A673 (cell line): ENCODE data around the gene MAGI3. TPM values are rescaled to one million over a fixed set of nuclear protein-coding genes. Genes with fewer than 3 reads are reported as not detected.

Source experiments
- BruUV-seq: library from RNA; stranded (reverse); fragments of 400-500 nt; replicated peaks from 2 replicates; lab custom pipeline; 2021; lab: Mats Ljungman, UMichigan
- CTCF ChIA-PET: fragments of 300-600 bp; sonication (Branson Sonifier 250); formaldehyde crosslinking; loops from one replicate; lab custom pipeline; 2022; ENCODE audit warnings: antibody characterized with exemption; lab: Charles Lee
- POLR2A ChIA-PET: fragments of 300-600 bp; sonication (Branson Sonifier 250); formaldehyde crosslinking; loops from one replicate; lab custom pipeline; 2022; ENCODE audit warnings: antibody characterized with exemption; ENCODE audit not compliant: low non-redundant PET; lab: Charles Lee
- DNase-seq: peaks from one replicate; pipeline ENCODE4 v3.0.0-alpha.2; 2015; ENCODE audit warnings: low spot score
- H3K27ac ChIP-seq: fragments of 200-600 bp; sonication (generic); 2 replicates; pipeline ENCODE4 v1.5.1; 2016; ENCODE audit warnings: mixed run types, low read depth, mild to moderate bottlenecking, mixed read lengths, antibody characterized with exemption, low read length; ENCODE audit not compliant: poor library complexity, severe bottlenecking
- H3K27me3 ChIP-seq: fragments of 200-600 bp; sonication (generic); replicated peaks from 2 replicates; pipeline ENCODE4 v1.6.1; 2017; ENCODE audit warnings: mixed run types, low read depth, mild to moderate bottlenecking, mixed read lengths, antibody characterized with exemption, low read length; ENCODE audit not compliant: insufficient read depth, poor library complexity
- H3K36me3 ChIP-seq: fragments of 200-600 bp; sonication (generic); 2 replicates; pipeline ENCODE4 v1.6.1; 2016; ENCODE audit warnings: mixed run types, mild to moderate bottlenecking, mixed read lengths, antibody characterized with exemption, low read length; ENCODE audit not compliant: insufficient read depth, poor library complexity, severe bottlenecking
- H3K4me1 ChIP-seq: fragments of 200-600 bp; sonication (generic); 2 replicates; pipeline ENCODE4 v1.6.1; 2017; ENCODE audit warnings: mixed run types, mild to moderate bottlenecking, mixed read lengths, antibody characterized with exemption, low read length; ENCODE audit not compliant: insufficient read depth, poor library complexity, severe bottlenecking
- H3K4me3 ChIP-seq: fragments of 200-600 bp; sonication (generic); 2 replicates; pipeline ENCODE4 v1.5.1; 2016; ENCODE audit warnings: low read depth, mixed run types, mild to moderate bottlenecking, mixed read lengths, low read length; ENCODE audit not compliant: poor library complexity, severe bottlenecking
- H3K9me3 ChIP-seq: fragments of 200-600 bp; sonication (generic); 2 replicates; pipeline ENCODE4 v1.6.1; 2016; ENCODE audit warnings: mixed run types, low read depth, mild to moderate bottlenecking, mixed read lengths, antibody characterized with exemption, low read length; ENCODE audit not compliant: poor library complexity, severe bottlenecking
- CTCF ChIP-seq: fragments of 300-800, 200-600 bp; sonication (generic); conservative IDR thresholded peaks from 2 replicates; pipeline ENCODE4 v1.5.1; 2017; ENCODE audit warnings: low read depth, mild to moderate bottlenecking, antibody characterized with exemption, low read length, moderate library complexity, mixed read lengths
- EZH2 ChIP-seq: fragments of 200-600 bp; sonication (generic); IDR thresholded peaks from 2 replicates; pipeline ENCODE4 v1.6.1; 2017; ENCODE audit warnings: borderline replicate concordance, low read depth, mild to moderate bottlenecking, mixed read lengths, antibody characterized with exemption, low read length; ENCODE audit not compliant: poor library complexity, severe bottlenecking
- intact Hi-C: fragments of 100-400 bp; cut with micrococcal nuclease; formaldehyde crosslinking; loops from one replicate; pipeline ENCODE4 v1.10.0; 2022; ENCODE audit not compliant: unreplicated experiment
- total RNA-seq: library from RNA; stranded (reverse); gene quantifications from 2 replicates; pipeline ENCODE4 v1.2.3, GENCODE V29; 2021

MAGI3 gene
- total RNA-seq, 1 experiment from 2014 or later, result 5.1 TPM

DNA sequence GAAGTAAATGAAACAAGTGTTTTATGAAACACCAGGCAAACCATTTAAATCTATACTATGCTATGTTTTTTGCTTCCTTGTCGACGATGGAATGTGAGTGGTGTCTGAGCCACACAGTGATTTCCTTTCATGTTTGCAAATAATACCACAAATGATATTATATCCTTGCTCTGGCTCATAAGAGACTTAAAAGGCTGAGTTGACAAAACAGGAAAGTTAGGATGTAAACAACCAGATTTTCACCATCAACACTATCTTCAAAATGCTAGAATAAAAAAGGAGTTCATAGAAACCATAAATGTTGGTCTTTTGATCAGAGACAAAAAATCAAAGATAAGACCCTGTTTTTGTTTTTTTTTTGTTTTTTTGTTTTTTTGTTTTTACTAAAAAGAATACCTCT, 17.8 kb upstream of the MAGI3 start:
- Histone ChIP-seq H3K27ac (no peak overlapping the region), H3K4me1 (no peaks in the 10 kb centered on the region), H3K4me3 (no peak overlapping the region), H3K9me3 (no peaks in the 10 kb centered on the region), H3K36me3 (no peaks in the 10 kb centered on the region), H3K27me3 (peaks cover 10% of the 10 kb centered on the region)
- no TSS peak for BruUV-seq
- ChIA-PET CTCF (no interaction called here), POLR2A (no interaction called here)
- no peak for DNase-seq
- intact Hi-C loops, result loop anchor here (10.0 kb wide), 1 partner anchor 48 kb away; no protein-coding TSS in a partner anchor
- TF ChIP-seq EZH2 (no peak), CTCF (no peak)

DNA sequence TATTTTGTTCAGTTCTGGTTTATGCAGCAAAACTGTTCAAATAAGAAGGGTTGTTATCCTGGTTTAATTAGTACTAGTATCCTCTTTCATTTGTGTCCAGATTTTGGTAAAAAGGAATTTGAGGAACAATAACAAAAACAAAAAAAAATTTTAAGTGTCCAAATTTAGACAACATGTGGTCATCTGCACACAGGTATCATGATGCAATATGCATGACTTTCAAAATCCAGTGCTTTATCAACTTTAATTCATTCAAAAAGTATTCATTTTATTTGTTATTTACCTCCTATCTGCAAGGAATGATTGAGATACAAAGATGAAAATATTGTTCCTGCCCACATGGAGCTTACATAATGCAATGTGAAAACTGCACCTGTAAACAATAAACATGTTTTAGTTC, 16.7 kb upstream of the MAGI3 start:
- TF ChIP-seq EZH2 (no peak), CTCF (no peak)
- ChIA-PET POLR2A (no interaction called here), CTCF (no interaction called here)
- no peak overlapping the region for H3K27ac ChIP-seq
- no peaks in the 10 kb centered on the region for H3K9me3 ChIP-seq
- no TSS peak for BruUV-seq
- no peak overlapping the region for H3K4me3 ChIP-seq
- H3K36me3 ChIP-seq, result no peaks in the 10 kb centered on the region
- H3K4me1 ChIP-seq, result no peaks in the 10 kb centered on the region
- H3K27me3 ChIP-seq, result peaks cover 10% of the 10 kb centered on the region
- DNase-seq, result no peak
- intact Hi-C loops, result loop anchor here (10.0 kb wide), 1 partner anchor 49 kb away; no protein-coding TSS in a partner anchor

DNA sequence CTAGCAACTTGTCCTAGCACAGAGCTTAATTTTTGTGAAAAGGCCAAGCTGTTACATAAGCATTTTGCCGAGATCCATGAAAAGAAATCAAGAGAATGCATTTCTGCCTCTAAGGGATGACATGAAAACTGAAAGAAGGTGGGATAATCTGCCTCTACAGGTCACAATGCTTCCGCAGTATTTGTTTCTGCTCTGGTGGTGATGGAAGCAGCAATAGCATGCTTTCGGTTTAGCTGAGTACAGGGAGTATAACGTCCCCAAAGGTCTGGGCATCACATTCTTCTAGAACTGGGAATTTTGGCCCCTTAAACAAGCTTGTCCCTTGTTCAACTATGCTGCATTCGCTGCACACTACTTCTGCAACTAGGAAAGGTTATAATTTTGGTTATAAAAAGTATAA, 14.4 kb upstream of the MAGI3 start:
- TF ChIP-seq CTCF (no peak), EZH2 (no peak)
- H3K4me1 ChIP-seq, result no peaks in the 10 kb centered on the region
- BruUV-seq, result no TSS peak
- H3K27ac ChIP-seq, result no peak overlapping the region
- no peak overlapping the region for H3K4me3 ChIP-seq
- H3K36me3 ChIP-seq, result no peaks in the 10 kb centered on the region
- H3K27me3 ChIP-seq, result peaks cover 10% of the 10 kb centered on the region
- intact Hi-C loops, result loop anchor here (10.0 kb wide), 1 partner anchor 51 kb away; no protein-coding TSS in a partner anchor
- CTCF ChIA-PET, result no interaction called here
- no peaks in the 10 kb centered on the region for H3K9me3 ChIP-seq
- POLR2A ChIA-PET, result no interaction called here
- no peak for DNase-seq
